ENCODE data around the gene CHST3.
"Not testable (repeated sequence)": the region's sequence is repeated elsewhere in the genome, so short reads cannot be mapped to it uniquely, and the experiment has no call there.

Gene CHST3

DNA sequence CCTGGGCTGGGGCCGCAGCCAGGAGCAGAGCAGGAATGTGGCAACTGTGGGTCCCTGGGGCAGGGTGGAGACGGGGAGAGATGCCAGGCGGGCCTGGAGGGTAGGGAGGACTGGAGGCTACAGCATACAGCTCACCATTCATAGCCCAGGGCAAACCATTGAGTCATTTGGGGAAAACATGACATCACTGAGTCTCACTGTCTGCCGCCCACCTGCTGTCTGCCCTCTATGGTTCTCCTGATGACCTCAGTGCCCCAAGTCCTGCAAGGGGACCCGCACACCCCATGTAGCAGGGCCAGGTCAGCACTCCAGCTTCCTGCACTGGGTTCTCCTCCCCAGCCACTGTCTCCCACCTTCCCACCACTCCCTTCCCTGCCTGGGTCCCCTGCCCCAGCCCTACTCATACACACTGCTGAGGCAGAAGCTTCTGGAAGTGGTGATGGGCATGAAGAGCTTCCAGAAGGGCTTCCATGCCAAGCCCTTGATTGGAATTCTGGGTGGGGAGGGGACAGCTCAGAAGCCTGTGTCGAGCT is 10.4 kb downstream of the CHST3 start:
- DNase-seq: no peak

DNA sequence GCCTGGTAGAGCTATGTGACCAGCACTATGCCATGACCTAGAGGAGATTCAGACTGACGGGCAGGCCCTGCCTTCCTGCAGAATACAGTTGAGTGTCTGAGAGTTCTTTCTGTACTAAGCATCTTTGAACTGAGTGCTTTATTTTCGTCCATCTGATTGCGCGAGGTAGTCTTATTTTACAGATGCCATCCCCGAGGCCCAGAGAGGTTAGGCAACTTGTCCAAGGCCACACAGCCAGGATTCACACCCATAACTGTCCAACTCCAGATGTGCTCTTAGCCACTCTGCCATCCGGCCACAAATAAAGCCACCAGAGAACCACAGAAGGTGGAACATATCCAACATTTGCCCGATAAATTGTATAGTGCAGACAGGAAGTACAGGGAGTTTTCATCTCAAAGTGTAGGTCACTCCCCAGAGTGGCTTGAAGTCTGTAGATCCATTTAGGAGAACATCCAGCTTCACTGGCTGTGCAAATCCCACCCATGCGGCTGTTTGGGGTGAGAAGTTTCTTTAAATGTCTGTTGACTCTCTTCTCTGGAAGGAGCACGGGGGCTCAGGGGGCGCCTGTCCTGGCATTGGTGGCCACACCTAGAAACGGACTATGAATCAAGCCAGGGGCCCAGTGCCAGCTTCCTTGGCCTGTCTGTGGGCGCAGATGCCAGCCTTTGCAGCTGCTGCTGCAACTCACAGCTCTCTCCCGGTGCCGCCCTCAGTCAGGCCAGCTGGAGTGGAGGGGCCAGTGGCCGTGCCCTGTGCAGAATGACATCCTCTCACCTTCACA is 11.1 kb downstream of the CHST3 start:
- DNase-seq: no peak

- no peak for DNase-seq
These were observed 11.9 kb downstream of the CHST3 start for GRCh38 chr10:71975871-71976725.

GRCh38 chr10:71977614-71977903 is 13.4 kb downstream of the CHST3 start:
- not testable (repeated sequence) for DNase-seq

DNA sequence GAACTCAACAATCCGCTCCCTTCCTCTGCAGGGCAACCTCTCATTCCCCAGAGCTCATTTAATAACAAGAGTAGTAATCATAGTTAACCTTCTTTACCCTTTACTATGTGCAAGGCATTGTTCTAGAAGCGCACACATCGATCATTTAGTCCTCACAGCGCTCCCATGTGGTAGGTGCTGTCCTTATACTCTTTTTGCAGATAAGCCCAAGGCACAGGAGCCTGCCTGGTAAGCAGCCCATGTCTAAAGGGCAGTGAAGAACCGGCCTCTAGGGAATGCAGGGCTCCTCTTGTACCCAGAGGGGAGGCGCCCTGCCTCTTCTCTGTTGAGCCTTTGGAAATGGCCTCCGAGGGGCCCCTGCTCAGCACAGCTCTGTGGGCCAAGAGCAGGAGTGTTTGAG is 14.3 kb downstream of the CHST3 start:
- DNase-seq: no peak

GRCh38 chr10:71978988-71979691 is 14.9 kb downstream of the CHST3 start:
- no peak for DNase-seq

DNA sequence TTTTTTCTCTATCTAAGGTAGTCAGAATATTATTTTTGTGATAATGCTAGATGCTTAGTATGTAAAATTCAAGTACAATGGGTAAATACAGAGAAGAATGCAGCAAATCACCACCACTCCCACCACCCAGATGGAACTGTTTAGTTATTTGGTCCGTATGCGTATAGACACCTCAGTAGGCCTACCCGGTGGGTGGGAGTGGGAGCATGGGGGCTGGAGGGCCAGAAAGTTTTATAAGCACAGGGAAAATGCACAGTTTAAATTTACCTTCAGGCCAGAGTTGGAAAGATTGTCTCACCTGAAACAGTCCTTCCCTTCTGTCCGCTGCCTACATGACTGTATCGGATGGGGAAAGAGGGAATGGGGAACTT is 15.5 kb downstream of the CHST3 start:
- no peak for DNase-seq

DNA sequence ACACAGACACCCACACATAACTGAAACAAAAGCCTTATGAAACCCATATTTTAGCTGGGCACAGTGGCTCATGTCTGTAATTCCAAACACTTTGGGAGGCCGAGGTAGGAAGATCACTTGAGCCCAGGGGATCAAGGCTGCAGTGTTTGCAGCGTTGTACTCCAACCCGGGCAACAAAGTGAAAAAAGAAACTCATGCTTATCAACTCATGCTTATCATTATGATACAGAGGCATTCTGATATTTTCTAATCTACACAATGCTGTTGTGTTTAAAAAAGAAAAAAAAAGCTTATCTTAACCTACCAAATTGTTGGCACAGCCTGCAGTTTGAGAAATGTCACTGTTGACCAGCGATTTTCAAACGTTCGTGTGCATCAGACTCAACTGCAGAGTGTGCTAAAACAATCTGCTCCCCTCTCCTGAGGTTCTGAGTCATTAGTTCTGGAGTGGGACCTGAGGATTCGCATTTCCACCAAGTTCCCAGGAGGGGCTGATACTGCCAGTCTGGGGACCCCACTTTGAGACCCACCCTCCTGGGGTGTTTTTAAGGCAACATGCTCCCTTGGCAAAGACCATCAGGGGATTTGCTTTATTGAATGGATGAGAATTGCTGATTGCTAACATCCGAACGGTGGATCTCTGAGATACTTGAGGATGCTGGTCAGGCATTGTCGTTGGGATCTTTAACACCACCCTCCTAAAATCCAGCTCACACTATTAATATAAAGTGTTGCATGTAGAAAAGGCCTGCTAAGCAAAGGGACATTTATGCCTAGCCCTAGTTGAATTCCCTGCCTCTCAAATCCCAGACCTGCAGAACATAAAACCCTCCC is 16.2 kb downstream of the CHST3 start:
- DNase-seq: no peak

DNA sequence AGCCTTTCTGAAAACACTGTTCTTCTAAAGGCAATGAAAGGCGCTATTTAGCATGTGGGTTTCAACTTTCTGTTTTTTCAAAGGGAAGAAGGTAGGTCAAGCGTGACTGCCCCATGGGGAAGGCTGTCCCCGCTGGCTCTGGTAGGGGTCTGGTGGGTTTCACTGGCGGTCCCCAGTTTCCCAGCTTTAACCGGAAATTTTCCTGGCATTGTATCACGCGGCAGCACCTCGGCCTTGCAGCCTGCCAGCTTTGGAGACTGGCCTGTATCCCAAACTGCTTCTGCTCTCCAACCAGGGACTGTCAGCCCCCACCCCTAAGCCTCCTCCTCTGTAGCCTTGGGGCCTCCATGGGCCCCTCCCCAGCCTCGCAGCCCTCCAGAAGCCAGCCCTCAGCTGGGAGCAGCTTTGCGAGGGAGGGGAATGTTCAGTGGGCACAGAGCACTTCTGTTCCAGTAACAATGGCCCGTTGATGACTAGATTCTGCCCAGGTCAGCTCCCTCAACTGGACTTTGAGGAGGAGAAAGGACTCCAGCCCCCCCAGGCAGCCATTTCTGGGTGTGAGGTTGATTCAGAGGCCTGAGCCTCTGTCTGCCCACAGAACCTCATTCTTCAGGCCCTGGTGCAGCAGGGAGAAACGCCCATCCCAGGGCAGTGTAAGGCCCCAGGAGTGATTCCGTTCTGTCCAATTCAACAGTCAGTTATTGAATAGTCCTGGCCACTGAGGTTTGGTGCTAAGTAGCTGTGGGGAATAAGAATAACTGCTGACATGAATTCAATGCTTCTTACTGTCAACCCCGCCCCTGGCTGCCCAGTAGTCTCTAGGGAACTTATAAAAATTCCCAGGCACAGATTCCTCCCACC is 17.1 kb downstream of the CHST3 start:
- no peak for DNase-seq

DNA sequence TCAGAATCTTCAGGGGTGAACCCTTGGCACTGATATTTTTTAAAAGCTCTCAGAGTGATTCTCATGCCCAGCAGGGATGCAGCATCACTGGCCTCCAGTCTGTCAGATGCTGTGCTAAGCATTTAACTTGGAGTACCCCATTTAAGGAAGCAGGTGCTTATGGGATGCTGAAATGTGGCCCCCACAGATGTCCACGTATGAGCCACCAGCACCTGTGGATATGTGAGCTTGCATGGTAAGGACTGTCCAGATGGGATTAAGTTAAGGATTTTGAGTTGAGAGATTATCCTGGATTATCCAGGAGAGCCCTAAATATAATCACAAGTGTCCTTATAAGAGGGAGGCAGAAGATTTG is 17.7 kb downstream of the CHST3 start:
- no peak for DNase-seq

DNA sequence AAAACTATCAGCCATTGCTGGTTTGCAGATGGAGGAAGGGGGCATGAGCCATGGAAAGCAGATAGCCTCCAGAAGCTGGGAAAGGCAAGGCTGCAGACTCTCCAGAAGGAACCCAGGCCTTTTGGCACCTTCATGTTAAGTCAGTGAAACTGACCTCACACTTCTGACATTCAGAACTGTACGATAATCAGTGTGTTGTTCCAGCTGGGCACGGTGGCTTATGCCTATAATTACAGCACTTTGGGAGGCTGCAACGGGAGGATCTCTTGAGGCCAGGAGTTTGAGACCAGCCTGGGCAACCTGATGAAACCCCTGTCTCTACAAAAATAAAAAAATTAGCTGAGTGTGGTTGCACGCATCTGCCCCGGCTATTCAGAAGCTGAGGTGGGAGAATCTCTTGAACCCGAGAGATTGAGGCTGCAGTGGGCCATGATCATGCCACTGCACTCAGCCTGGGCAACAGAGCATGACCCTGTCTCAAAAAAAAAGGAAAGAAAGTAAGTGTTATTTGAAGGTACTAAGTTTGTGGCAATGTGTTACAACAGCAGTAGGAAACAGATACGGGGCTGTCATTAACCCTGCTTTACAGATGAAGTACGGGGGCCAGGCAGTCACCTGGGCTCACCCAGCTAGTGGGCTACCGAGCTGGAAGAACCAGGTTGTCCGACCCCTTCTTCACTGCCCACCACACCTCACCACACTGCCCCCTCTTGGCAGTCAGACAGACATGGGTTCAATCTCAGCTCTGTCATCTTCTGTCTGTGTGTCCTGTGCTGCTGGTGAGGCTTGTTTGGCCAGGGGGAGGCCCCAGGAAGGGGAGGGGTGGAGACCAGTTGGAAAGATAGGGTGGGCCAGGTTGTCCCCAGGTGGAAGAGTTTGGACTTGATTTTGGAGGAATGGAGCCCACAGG is 18.3 kb downstream of the CHST3 start:
- DNase-seq: no peak

DNA sequence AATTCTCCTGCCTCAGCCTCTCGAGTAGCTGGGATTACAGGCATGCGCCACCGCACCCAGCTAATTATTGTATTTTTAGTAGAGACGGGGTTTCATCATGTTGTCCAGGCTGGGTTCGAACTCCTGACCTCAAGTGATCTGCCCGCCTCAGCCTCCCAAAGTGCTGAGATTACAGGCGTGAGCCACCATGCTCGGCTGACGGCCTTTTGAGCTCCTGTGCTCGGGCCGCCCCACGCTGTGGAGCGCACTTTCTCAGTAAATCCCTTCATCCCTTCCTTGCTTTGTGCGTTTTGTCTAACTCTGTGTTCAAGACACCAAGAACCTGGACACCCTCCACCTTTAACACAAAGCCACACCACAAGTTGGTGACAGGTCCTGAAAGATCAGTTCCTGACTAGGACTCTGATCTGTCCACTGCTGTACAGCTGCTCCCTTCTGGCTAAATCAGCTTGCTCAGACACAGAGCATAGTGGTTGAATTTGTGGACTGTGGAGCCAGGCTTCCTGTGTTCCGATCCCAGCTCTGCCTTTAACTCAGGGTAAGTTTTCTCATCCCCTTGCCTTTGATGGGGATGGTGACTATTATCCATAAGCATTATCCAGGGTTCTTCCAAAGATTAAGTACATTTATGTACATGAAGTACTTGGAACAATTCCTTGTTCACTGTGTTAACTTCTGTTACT is 20.1 kb downstream of the CHST3 start:
- no peak for DNase-seq

DNA sequence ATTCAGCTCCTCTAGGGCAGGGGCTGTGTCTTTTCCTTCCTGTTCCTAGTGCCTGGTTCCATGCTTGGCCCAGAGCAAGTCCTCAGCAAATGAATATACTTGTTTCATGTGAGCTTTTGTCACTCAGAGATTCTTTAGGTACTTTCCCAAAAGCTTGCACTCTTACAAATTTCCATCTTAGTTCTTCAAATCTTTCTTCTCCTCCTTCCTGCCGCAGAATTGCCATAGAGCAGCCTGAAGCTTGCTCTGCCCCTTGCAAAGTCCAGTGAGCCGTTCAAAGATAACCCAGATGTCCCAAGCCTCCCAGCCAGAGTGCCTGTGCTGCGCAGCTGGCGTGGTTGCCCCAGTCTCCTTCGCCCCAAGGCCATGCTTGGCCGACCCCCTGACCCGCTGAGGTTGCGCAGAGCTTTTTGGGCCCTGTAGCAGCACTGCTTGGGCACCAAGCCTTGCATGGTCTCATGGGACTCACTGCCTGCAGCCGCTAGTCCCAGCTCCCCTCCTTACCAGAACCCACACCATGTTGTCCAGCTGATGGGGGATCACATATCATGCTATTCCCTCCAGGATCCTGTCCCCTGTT is 20.7 kb downstream of the CHST3 start:
- DNase-seq: no peak

- DNase-seq: no peak
These were observed 21.5 kb downstream of the CHST3 start for GRCh38 chr10:71985542-71986250.

DNA sequence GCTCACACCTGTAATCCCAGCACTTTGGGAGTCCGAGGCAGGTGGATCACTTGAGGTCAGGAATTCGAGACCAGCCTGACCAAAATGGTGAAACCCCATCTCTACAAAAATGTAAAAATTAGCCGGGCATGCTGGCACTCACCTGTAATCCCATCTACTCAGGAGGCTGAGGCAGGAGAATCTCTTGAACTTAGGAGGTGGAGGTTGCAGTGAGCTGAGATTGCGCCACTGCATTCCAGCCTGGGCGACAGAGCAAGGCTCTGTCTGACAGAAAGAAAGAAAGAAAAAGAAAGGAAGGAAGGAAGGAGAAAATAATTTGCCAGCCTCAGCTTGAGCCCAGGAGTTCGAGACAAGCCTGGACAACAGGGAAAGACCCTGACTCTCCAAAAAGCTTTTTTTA is 24.7 kb downstream of the CHST3 start:
- DNase-seq: not testable (repeated sequence)

DNA sequence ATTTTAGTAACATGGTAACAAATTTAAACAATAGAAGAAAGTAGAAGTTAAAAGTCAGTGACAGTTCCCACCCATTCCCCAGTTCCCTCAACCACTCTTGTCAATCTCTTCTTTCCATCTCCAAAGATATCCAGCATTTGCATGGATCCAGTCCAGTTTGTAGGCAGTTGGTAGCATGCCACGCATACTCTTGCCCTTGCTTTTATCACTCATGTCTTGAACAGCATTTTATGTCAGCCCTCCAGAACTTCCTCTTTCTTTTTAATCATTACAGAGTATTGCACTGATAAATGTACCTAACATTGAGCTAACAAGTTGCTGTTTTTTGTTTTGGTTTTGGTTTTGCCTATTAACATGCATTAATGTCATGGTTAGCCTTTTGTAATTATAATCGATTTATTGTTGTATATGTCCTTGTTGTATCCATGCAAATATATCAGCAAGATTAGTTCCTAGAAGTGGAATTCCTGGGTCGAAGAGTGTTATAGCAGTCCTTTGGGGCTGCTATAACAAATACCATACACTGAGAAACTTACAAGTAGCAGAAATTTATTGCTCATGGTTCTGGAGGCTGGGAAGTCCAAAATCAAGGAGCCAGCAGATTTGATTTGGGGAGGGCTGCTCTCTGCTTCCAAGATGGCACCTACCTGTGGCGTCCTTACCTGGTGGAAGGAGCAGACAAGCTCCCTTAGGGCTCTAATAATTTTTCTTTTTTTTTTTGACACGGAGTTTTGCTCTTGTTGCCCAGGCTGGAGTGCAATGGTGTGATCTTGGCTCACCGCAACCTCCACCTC is 25.7 kb downstream of the CHST3 start:
- DNase-seq: no peak

DNA sequence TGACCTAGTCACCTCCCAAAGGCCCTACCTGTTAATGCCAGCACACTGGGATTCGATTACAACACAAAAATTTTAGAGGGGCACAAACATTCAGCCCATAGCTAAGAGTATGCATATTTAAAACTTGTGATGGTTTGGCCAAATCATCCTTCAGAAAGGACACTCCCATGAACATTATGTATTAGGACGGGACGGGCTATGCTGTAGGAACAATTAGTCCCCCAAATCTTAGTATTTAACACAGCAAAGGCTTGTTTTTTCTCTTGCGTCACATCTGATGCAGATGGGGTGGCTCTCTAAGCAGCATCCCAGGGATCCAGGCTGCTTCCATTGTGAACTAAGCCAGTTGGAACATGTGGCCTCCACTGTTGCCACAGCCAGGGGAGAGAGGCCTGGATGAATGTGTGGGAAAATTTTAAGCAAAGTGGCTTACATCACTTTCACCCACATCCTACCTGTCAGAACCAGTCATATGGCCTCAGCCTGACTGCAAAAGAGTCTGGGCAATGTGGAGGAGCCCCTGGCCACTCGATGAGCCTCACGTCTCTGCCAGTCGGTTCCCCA is 26.6 kb downstream of the CHST3 start:
- DNase-seq: no peak

DNA sequence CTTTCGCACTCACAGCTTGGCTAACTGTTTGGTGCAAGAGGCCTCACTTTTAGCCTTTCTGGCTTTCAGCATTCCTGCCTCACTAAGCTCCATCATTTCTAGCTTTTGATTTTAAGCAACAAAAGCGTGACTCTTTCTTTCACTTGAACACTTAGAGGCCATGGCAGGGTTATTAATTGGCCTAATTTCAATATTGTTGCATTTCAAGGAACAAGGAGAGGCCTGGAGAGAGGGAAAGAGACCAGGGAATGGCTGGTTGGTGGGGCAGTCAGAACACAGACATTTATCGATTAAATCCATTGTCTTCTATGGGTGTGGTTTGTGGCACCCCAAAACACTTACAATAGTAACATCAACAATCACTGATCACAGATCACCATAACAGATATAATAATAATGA is 31.3 kb downstream of the CHST3 start:
- DNase-seq: no peak
